GM12891 (cell line): ENCODE data around the gene MIGA1.
"Not testable (repeated sequence)": the region's sequence is repeated elsewhere in the genome, so short reads cannot be mapped to it uniquely, and the experiment has no call there.

Source experiments
- POLR2A ChIP-seq: IDR thresholded peaks from 2 replicates; pipeline ENCODE4 v1.6.1; 2011; ENCODE audit warnings: low read depth, low read length, control low read depth
- POLR2AphosphoS5 ChIP-seq: IDR thresholded peaks from 2 replicates; pipeline ENCODE4 v1.6.1; 2011; ENCODE audit warnings: low read depth, low read length, control low read depth
- TAF1 ChIP-seq: IDR thresholded peaks from 2 replicates; pipeline ENCODE4 v1.6.1; 2011; ENCODE audit warnings: low read depth, low read length, control low read depth

DNA sequence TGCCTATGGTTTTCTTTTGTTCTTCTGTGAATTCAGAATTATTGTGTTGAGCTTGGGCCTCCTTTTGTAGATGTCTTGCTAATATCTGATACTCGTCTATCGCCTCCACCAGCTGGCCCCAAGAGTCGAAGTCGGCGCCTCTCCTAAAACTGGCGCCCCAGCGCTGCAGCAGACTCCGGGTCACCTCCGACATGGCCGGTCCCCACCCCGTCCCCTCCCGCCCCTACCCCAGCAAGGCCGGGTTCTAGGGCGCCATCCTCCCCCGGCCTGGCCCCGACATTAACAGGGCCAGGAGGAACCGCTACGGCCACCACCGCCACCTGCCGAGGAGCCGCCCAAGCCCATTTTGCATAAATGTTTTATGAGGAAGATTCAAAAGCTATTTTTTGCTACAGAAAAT, 32.1 kb downstream of the MIGA1 start:
- TF ChIP-seq POLR2A, TAF1, POLR2AphosphoS5: not testable (repeated sequence)
